OCI-LY1 (cell line): ENCODE results near the gene SH3RF3.

Experiments used
- H2AFZ ChIP-seq: fragments of 200-600 bp; sonication (generic), shearing (Covaris generic); 2 replicates; pipeline ENCODE4 v1.6.0; 2014; ENCODE audit warnings: antibody characterized with exemption, mild to moderate bottlenecking, low read length
- H3F3A ChIP-seq: fragments of 200-600 bp; sonication (generic), shearing (Covaris generic); 2 replicates; pipeline ENCODE4 v1.6.0; 2014; ENCODE audit warnings: mild to moderate bottlenecking, antibody characterized with exemption, low read length, moderate library complexity; ENCODE audit not compliant: insufficient read depth
- H3K27ac ChIP-seq: fragments of 200-600 bp; sonication (generic); 2 replicates; pipeline ENCODE4 v1.5.1; 2014; ENCODE audit warnings: low read length, mixed run types, mild to moderate bottlenecking, low read depth; ENCODE audit not compliant: poor library complexity, severe bottlenecking
- H3K27me3 ChIP-seq: fragments of 200-600 bp; sonication (generic); 2 replicates; pipeline ENCODE4 v1.6.0; 2014; ENCODE audit warnings: antibody characterized with exemption, mild to moderate bottlenecking, low read length, moderate library complexity; ENCODE audit not compliant: insufficient read depth
- H3K36me3 ChIP-seq: fragments of 200-600 bp; sonication (generic); 2 replicates; pipeline ENCODE4 v1.6.1; 2014; ENCODE audit warnings: mild to moderate bottlenecking, antibody characterized with exemption, low read length, moderate library complexity, mixed read lengths; ENCODE audit not compliant: insufficient read depth
- H3K4me1 ChIP-seq: fragments of 200-600 bp; sonication (generic); 2 replicates; pipeline ENCODE4 v1.5.1; 2014; ENCODE audit warnings: mild to moderate bottlenecking, low read length, moderate library complexity; ENCODE audit not compliant: insufficient read depth, severe bottlenecking
- H3K4me2 ChIP-seq: fragments of 200-600 bp; sonication (generic), shearing (Covaris generic); 2 replicates; pipeline ENCODE4 v1.6.1; 2014; ENCODE audit warnings: low read length
- H3K4me3 ChIP-seq: fragments of 200-600 bp; sonication (generic); 2 replicates; pipeline ENCODE4 v1.5.1; 2014; ENCODE audit warnings: low read length, low read depth, mild to moderate bottlenecking, mixed read lengths; ENCODE audit not compliant: poor library complexity, severe bottlenecking
- H3K79me2 ChIP-seq: fragments of 200-600 bp; shearing (Covaris generic); 2 replicates; pipeline ENCODE4 v1.6.1; 2016; ENCODE audit warnings: mixed run types, low read length, mixed read lengths; ENCODE audit not compliant: insufficient read depth
- H3K9ac ChIP-seq: fragments of 200-600 bp; sonication (generic), shearing (Covaris generic); 2 replicates; pipeline ENCODE4 v1.6.1; 2014; ENCODE audit warnings: mild to moderate bottlenecking, low read length, mixed read lengths
- H3K9me2 ChIP-seq: fragments of 200-600 bp; sonication (generic), shearing (Covaris generic); 2 replicates; pipeline ENCODE4 v1.6.1; 2014; ENCODE audit warnings: low read depth, mild to moderate bottlenecking, low read length, mixed read lengths
- H3K9me3 ChIP-seq: fragments of 200-600 bp; shearing (Covaris generic); 2 replicates; pipeline ENCODE4 v1.6.1; 2014; ENCODE audit warnings: low read length, mixed read lengths
- H4K20me1 ChIP-seq: fragments of 200-600 bp; sonication (generic), shearing (Covaris generic); 2 replicates; pipeline ENCODE4 v1.6.0; 2016; ENCODE audit warnings: mild to moderate bottlenecking, low read length; ENCODE audit not compliant: insufficient read depth
- CTCF ChIP-seq: fragments of 200-600 bp; sonication (generic), shearing (Covaris generic); IDR thresholded peaks from 2 replicates; pipeline ENCODE4 v1.5.1; 2017; ENCODE audit warnings: mild to moderate bottlenecking, antibody characterized with exemption, low read length, moderate library complexity, mixed read lengths
- EZH2 ChIP-seq: fragments of 200-600 bp; sonication (generic), shearing (Covaris generic); IDR thresholded peaks from 2 replicates; pipeline ENCODE4 v1.8.0; 2017; ENCODE audit warnings: borderline replicate concordance, mixed run types, mild to moderate bottlenecking, antibody characterized with exemption, low read length, moderate library complexity, mixed read lengths

Gene SH3RF3

DNA sequence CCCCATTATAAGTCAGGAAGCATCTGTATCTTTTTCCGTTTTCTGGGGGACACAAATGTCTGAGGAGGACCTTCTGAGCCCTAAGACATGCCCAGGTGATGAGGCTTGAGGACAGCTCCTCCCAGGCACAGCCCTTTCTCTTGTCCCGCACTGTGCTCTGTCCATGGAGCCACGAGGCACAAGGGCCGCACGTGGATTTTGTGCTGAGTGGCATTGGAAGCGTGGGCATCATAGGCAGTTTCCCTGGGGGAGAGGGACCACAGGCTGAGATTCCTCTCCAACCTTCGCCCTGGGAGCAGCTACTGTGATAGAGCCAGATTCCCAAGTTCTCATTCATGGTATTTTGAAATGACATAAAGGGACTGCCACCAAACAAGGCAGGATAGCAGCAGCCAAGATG is 139.9 kb downstream of the SH3RF3 start:
- H3K4me3 ChIP-seq: no peak overlapping the region
- H3K27me3 ChIP-seq: no peaks in the 10 kb centered on the region; the same call in 1 of the 2 replicates
- H3K9me3 ChIP-seq: no peaks in the 10 kb centered on the region
- no peaks in the 10 kb centered on the region for H3K4me1 ChIP-seq
- H3K4me2 ChIP-seq: no peak overlapping the region
- H3K79me2 ChIP-seq: no peaks in the 10 kb centered on the region
- H3K9ac ChIP-seq: no peak overlapping the region
- H3K36me3 ChIP-seq: no peaks in the 10 kb centered on the region
- no peaks in the 10 kb centered on the region for H4K20me1 ChIP-seq
- TF ChIP-seq CTCF (no peak), EZH2 (no peak)
- no peaks in the 10 kb centered on the region for H3K9me2 ChIP-seq
- H3K27ac ChIP-seq: no peak overlapping the region
- H3F3A ChIP-seq: no peaks in the 10 kb centered on the region
- no peak overlapping the region for H2AFZ ChIP-seq

GRCh38 chr2:109269706-109270504 is 140.9 kb downstream of the SH3RF3 start:
- Histone ChIP-seq H3K27ac (no peak overlapping the region), H3K9ac (no peak overlapping the region), H4K20me1 (no peaks in the 10 kb centered on the region), H3K4me2 (no peak overlapping the region), H3K4me1 (no peaks in the 10 kb centered on the region), H3F3A (no peaks in the 10 kb centered on the region), H3K9me2 (no peaks in the 10 kb centered on the region), H2AFZ (no peak overlapping the region), H3K79me2 (no peaks in the 10 kb centered on the region), H3K36me3 (no peaks in the 10 kb centered on the region), H3K27me3 (no peaks in the 10 kb centered on the region; the same call in 1 of the 2 replicates), H3K9me3 (no peaks in the 10 kb centered on the region), H3K4me3 (no peak overlapping the region)
- TF ChIP-seq CTCF (no peak), EZH2 (no peak)

DNA sequence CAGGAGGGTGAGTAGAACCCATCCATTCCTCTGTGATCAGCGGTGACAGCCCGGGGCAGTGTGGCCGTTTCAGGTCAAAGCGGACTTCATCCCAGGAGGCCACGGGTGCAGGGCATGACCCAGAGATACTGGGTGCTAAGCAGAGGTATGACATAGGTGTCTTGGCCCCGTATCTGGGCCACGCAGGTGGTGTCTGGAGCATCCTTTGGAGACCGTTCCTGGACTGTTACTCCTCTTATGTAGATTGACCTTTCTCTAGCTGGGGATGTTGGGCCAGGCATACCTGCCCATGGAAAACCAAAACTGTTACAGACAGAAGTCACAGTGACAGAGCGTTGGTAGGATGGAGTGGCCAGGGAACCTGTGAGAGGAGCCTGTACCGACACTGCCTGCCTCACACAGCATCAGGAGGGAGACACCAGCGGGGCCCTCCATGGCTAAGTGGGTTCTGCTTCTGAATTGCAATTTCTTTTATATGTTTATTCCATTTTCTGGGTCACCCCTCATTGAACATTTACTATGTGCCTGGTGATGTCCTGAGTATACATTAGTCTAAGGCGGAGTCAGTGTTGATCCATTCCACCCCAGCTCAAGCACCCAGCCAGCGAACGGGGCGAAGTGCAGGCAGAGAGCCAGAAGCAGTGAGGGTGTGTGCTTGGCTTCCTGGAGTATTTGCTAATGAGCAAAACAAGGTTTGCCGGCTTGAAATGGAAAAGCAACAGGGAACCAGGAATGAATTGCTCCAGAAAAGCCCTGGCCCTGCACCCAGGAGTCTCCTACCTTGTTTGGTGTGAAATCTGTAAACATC is 141.7 kb downstream of the SH3RF3 start:
- H3K9me3 ChIP-seq: no peaks in the 10 kb centered on the region
- no peaks in the 10 kb centered on the region for H3K4me1 ChIP-seq
- no peaks in the 10 kb centered on the region; the same call in 1 of the 2 replicates for H3K27me3 ChIP-seq
- TF ChIP-seq CTCF: no peak
- TF ChIP-seq EZH2: no peak
- H3F3A ChIP-seq: no peaks in the 10 kb centered on the region
- H3K9ac ChIP-seq: no peak overlapping the region
- H3K27ac ChIP-seq: no peak overlapping the region
- no peaks in the 10 kb centered on the region for H3K36me3 ChIP-seq
- H3K9me2 ChIP-seq: no peaks in the 10 kb centered on the region
- no peak overlapping the region for H2AFZ ChIP-seq
- H3K79me2 ChIP-seq: no peaks in the 10 kb centered on the region
- H4K20me1 ChIP-seq: no peaks in the 10 kb centered on the region
- no peak overlapping the region for H3K4me3 ChIP-seq
- H3K4me2 ChIP-seq: no peak overlapping the region
